ENCODE measurements around the gene GNG12.

The GNG12 gene

DNA sequence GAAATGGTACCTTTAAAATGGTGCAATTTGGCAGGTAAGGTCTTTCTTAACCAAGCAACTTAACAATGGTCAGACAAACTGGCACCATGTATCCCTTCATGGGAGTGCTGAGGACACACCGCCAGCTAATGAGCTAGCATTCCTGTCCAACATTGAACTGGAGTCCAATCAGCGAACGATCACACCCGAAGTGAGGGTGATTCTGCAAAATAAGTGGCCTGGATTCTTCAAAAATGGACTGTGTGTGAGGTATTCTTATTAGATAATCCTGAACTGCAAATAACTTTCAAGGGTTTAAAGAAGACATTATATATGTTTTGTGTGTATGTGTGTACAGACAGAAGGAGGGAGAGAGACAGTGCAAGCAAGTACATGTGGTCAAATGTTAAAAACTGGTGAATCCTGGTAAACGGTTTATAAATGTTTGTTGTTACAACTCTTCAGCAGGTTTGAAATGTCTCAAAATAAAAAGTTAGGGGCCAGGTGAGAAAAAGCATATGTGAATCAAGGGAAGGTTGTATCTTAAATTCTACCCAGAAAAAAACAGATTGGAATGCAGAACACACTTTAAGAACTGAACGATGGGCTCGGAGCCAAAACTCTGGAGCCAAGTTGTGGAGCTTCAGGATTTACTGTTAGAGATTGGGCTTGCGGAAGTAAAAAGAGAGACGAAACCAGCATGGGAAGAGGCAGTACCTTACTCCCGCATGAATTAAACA is 127.4 kb downstream of the GNG12 start:
- no peak for DNase-seq (ENCODE audit: low read depth)

GRCh38 chr1:67704351-67704750 is 128.9 kb downstream of the GNG12 start:
- DNase-seq (ENCODE audit: low read depth), result no peak

- DNase-seq (ENCODE audit: low read depth), result no peak
Measured at GRCh38 chr1:67701876-67702275, 131.4 kb downstream of the GNG12 start.

DNA sequence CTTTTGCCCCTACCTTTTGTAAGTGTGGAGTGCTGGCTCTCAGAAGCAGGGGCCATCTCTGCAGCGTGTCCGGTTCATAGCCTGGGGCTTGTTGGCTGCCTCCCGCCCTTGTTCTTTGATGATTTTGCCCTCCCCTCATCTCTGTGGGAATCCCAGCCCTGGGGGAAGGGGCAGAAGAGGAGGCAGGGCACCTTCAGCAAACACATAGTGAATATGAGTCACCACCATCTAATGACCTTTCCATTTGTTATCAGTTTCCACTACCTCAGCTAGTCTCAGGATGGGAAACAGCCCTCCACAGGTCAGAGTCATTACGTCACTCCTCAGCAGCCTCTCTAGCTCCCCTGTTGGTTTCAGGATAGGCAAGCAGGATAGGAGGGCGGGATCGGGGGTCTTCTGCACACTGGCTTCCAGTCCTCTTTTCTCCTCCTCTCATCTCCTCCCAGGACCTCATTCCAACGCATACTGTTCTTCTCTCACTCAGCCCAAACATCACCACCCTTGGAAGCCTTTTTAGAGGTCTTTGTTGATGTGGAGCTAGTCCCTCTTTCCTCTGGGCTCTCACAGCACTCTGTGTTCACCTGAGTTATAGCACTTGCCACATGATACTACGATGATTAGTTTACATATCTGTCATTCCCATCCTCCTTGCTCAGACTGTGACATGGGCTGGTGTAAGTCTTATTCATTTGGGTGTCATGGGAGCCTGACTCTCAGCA is 132.4 kb downstream of the GNG12 start:
- peak; percentile 57 for DNase-seq (ENCODE audit: low read depth)

- no peak for DNase-seq (ENCODE audit: low read depth)
Measured at GRCh38 chr1:67700220-67700619, 133.0 kb downstream of the GNG12 start.

DNA sequence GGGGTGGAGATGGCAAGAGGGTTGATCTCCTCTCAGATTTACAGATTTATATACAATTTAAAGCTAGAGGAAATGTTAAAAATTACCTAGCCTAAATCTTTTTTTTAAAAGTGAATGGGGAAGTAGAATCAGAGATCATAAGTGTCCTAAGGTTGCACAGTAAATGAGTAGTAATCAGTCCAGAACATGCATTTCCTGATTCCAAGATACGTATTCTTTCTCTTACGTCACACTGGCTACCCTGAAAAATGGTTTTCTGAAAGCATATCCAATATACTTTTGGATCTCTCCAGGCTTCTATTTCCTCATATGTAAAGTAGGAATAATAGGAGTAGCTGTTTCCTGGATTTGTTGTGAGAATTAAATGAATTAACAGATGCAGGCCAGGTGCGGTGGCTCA is 136.6 kb downstream of the GNG12 start:
- DNase-seq (ENCODE audit: low read depth), result no peak

DNA sequence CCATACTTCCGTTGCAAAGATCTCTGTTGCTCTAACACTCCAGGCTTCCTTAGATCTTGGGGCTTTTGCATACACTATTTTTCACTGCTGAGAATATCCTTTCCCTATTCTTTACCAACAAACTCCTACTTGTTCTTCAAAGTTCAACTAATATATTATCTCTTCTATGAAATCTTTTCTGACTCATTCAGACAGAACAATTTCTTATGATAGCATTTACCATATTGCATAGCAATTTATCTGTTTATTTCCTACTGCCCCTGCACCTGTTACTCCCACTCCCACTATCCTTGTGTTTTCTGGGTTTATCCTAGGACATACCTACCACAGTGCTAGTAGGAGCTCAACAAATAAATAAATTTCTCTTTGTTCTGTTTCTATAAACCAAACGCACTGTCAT is 137.3 kb downstream of the GNG12 start:
- no peak for DNase-seq (ENCODE audit: low read depth)

DNA sequence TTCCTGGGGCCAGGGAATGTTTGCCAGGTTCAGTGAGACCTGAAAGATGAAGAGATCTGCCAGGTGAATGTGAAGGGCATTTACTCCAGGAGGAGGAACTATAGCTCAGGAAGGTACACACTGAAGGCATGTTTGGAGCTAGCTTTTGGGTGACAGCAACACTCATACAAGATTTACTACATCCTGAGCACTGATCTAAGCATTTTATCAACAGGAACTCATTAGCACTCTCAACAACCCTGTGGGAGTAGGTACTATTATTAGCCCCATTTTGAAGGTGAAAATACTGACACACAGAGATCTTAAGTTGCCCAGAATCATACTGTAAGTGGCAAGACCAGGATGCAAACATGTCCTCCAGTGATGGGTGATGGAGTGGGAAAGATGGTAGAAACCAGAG is 141.6 kb downstream of the GNG12 start:
- no peak for DNase-seq (ENCODE audit: low read depth)

DNA sequence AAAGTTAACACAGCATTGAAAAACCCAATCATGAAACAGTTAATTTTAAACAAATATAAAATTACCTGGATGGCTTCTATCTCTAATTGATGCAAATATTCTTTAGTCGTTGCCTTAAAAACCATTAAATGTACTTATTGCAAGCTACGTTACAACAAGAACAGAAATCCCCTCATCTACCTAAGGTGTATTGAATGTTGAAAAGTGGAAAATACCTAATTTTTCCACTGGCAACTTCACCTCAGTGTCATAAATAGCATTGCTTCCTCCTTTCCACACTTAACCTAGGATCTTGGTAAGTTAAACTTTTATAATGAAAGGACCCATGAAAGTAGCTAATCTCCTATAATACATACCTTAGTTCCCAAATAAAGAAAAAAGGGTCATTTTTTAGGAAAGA is 142.9 kb downstream of the GNG12 start:
- no peak for DNase-seq (ENCODE audit: low read depth)

DNA sequence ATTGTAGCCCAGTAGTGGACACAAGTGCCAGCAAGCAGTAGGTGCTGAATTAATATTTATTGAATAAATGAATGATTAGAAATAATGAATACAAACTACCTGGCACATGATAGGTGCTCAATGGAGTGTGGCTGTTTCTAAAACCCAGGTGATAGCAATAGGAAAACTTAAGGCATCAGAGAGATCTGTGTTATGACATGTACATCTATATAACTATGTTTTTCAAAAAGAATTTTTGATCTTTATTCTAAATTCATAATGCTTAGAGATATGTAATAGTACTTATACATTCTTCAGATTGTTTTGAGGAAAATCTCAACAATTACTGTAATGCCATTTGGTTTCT is 143.3 kb downstream of the GNG12 start:
- DNase-seq (ENCODE audit: low read depth), result no peak

GRCh38 chr1:67689267-67690017 is 143.8 kb downstream of the GNG12 start:
- peak; percentile 41 for DNase-seq (ENCODE audit: low read depth)

- DNase-seq (ENCODE audit: low read depth), result peak; percentile 41
Measured at GRCh38 chr1:67688526-67689219, 144.6 kb downstream of the GNG12 start.

- DNase-seq (ENCODE audit: low read depth), result peak; percentile 90
Measured at GRCh38 chr1:67687649-67688048, 145.6 kb downstream of the GNG12 start.

GRCh38 chr1:67687198-67687545 is 146.1 kb downstream of the GNG12 start:
- DNase-seq (ENCODE audit: low read depth), result no peak

DNA sequence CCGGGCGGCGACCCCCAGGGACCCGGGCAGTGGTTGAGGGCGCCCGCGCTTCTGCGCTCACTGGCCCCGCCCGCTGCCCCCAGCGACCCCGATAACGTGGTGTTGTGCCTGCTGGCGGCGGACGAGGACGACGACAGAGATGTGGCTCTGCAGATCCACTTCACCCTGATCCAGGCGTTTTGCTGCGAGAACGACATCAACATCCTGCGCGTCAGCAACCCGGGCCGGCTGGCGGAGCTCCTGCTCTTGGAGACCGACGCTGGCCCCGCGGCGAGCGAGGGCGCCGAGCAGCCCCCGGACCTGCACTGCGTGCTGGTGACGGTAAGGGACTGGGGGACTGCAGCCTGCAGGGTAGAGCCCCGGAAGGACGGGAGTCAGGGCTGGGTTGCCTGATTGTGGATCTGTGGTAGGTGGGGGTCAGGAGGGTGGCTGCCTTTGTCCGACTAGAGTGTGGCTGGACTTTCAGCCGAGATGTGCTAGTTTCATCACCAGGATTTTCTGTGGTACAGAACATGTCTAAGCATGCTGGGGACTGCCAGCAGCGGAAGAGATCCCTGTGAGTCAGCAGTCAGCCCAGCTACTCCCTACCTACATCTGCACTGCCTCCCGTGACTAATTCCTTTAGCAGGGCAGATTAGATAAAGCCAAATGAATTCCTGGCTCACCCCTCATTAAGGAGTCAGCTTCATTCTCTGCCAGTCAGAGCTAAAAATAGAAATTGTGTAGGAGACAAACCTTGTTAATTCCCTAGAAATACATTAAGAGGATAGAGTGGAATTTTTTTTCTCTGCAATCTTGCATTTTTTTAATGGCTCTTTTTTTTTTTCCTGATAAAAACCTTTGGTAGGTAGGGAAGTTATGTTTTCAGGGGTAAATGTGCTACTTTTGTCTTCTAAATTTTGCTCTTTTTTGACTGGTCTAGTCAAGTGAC is 146.7 kb downstream of the GNG12 start:
- DNase-seq (ENCODE audit: low read depth), result peak; percentile 99

GRCh38 chr1:67685558-67686266 is 147.6 kb downstream of the GNG12 start:
- peak; percentile 71 for DNase-seq (ENCODE audit: low read depth)

DNA sequence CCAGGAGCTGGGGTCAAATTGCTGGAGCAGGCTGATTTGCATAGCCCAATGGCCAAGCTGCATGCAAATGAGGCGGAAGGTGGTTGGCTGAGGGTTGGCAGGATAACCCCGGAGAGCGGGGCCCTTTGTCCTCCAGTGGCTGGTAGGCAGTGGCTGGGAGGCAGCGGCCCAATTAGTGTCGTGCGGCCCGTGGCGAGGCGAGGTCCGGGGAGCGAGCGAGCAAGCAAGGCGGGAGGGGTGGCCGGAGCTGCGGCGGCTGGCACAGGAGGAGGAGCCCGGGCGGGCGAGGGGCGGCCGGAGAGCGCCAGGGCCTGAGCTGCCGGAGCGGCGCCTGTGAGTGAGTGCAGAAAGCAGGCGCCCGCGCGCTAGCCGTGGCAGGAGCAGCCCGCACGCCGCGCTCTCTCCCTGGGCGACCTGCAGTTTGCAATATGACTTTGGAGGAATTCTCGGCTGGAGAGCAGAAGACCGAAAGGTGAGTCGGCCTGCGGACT is 148.2 kb downstream of the GNG12 start, which contains the start of gene GADD45A:
Gene GADD45A, plus strand, starts transcription at position 135 of the 491 bp plus-strand sequence. Its CDS starts 294 bp downstream, at position 429.
- peak; percentile 100 for DNase-seq (ENCODE audit: low read depth)

DNA sequence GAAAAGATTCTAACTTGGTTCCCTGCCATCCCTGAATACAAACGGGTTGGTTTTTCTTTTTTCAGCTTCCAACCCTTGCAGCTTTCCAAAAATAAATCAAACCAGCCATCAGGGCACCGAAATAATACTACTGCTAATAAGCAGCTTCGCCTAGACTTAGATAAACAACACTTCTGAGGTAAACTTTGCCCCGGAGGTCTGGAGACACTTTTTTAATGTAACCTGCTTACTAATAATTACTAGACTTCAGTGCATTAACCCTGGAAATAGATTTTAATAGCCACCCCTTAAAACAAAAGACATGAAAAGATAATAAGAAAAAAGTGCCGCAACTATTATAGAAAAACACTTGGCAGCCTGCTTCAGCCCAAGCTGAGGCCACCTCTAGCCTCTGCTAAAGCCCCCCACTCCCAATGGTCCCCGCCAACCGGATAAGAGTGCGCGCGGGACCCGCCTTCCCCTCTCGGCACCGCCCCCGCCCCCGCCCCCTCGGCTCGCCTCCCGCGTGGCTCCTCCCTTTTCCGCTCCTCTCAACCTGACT is 148.7 kb downstream of the GNG12 start:
- DNase-seq (ENCODE audit: low read depth), result no peak

DNA sequence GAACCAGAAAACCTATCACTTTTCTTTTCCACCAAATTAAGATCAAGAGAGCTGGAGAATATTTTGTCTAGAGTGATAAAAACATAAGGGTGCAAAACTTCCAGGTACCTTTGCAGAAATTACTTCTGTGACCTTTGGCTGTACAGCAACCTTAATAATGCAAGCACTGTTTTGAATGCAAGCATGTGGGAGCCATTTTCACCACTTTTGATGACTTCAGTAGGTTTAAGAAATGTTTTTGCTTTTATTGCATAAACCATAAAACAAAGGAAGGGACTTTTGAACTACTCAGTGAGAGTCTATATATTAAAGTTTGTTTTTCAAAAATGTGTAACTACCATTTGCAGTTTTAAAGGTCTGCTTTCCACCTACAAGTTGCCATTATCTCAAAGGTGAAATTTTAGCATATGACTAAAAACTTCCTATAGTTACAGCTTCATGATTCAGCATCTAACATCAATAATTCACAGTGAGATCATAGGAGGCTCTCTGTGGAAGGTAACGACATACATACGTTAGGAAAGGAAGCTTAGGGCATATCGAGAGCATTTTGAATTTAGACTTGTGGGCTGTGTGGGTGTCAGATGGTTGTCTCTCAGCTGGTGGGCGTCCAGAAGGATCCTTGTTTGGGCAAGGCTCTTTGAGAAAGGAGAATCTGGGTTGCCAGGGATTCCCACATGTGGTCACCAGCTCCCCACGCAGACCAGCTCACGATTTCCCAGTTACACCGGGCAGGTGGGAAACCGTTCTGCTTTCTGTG is 149.3 kb downstream of the GNG12 start:
- peak; percentile 90 for DNase-seq (ENCODE audit: low read depth)
